ENCODE measurements around the gene GPD2. TPM values are rescaled to one million over a fixed set of nuclear protein-coding genes. Genes with fewer than 3 reads are reported as not detected.

Gene GPD2
- total and polyA plus RNA-seq, 8 donors, result 2.8 to 17.7 (median 10.2) TPM

GRCh38 chr2:156540706-156541105 is 104.5 kb downstream of the GPD2 start:
- H3K36me3 ChIP-seq, result no peaks in the 10 kb centered on the region
- FAIRE-seq (no peak), ATAC-seq (no peak), DNase-seq (no peak)
- H3K4me3 ChIP-seq, result no peak overlapping the region
- intact Hi-C loops (cut with DNase I), result no loop called here
- H3K9me3 ChIP-seq, result no peaks in the 10 kb centered on the region
- TF ChIP-seq CTCF (IDR thresholded peaks at IDR 0.05), result no peak
- 58 to 63% methylated on average over 1 of the region's 1 CpG for WGBS, 2 donors
- H3K27ac ChIP-seq, result no peak overlapping the region
- H3K4me1 ChIP-seq, result no peaks in the 10 kb centered on the region
- H3K27me3 ChIP-seq, result no peaks in the 10 kb centered on the region

- no peaks in the 10 kb centered on the region for H3K9me3 ChIP-seq
- no peaks in the 10 kb centered on the region for H3K4me1 ChIP-seq
- no peak for ATAC-seq
- no peak for FAIRE-seq
- DNase-seq, result no peak
- H3K27me3 ChIP-seq, result no peaks in the 10 kb centered on the region
- intact Hi-C loops (cut with DNase I), result no loop called here
- no peaks in the 10 kb centered on the region for H3K36me3 ChIP-seq
- TF ChIP-seq CTCF (IDR thresholded peaks at IDR 0.05), result no peak
- H3K4me3 ChIP-seq, result no peak overlapping the region
- H3K27ac ChIP-seq, result no peak overlapping the region
These were observed 105.0 kb downstream of the GPD2 start for GRCh38 chr2:156541229-156541628.

GRCh38 chr2:156541706-156542105 is 105.5 kb downstream of the GPD2 start:
- H3K27ac ChIP-seq, result no peak overlapping the region
- no peak overlapping the region for H3K4me3 ChIP-seq
- ATAC-seq (no peak), FAIRE-seq (no peak), DNase-seq (no peak)
- intact Hi-C loops (cut with DNase I), result no loop called here
- no peaks in the 10 kb centered on the region for H3K4me1 ChIP-seq
- TF ChIP-seq CTCF (IDR thresholded peaks at IDR 0.05), result no peak
- 48 to 51% methylated on average over 2 of the region's 2 CpGs for WGBS, 2 donors
- H3K36me3 ChIP-seq, result no peaks in the 10 kb centered on the region
- H3K9me3 ChIP-seq, result no peaks in the 10 kb centered on the region
- H3K27me3 ChIP-seq, result no peaks in the 10 kb centered on the region

- FAIRE-seq, result no peak
- no peaks in the 10 kb centered on the region for H3K9me3 ChIP-seq
- TF ChIP-seq CTCF (IDR thresholded peaks at IDR 0.05), result no peak
These were observed 112.2 kb downstream of the GPD2 start for GRCh38 chr2:156548413-156548812.

GRCh38 chr2:156553714-156554442 is 117.7 kb downstream of the GPD2 start:
- FAIRE-seq, result no peak
- intact Hi-C loops (cut with DNase I), result no loop called here

More at GRCh38 chr2:156548413-156548812, 112.2 kb downstream of the GPD2 start:
- Histone ChIP-seq H3K27me3 (no peaks in the 10 kb centered on the region), H3K4me3 (no peak overlapping the region), H3K4me1 (no peaks in the 10 kb centered on the region), H3K36me3 (no peaks in the 10 kb centered on the region), H3K27ac (no peak overlapping the region)
- ATAC-seq (peak in 1 of 4 donors; percentile 41), DNase-seq (no peak)
- WGBS, 2 donors, result 41 to 75% methylated on average over 3 of the region's 3 CpGs
- intact Hi-C loops (cut with DNase I), result no loop called here

More at GRCh38 chr2:156553714-156554442, 117.7 kb downstream of the GPD2 start:
- no peak overlapping the region for H3K4me3 ChIP-seq
- TF ChIP-seq CTCF (IDR thresholded peaks at IDR 0.05), result no peak
- no peak overlapping the region for H3K27ac ChIP-seq
- H3K4me1 ChIP-seq, result no peaks in the 10 kb centered on the region
- no peak for ATAC-seq
- DNase-seq, result no peak
- H3K9me3 ChIP-seq, result no peaks in the 10 kb centered on the region
- no peaks in the 10 kb centered on the region for H3K27me3 ChIP-seq
- peaks cover 0 to 5% (median 5%) of the 10 kb centered on the region in 3 donors for H3K36me3 ChIP-seq
